NCI-H1436 (cell line): ENCODE data around the gene NIP7.

Experiments
- DNase-seq: peaks from one replicate; lab custom pipeline; 2025; lab: John Stamatoyannopoulos, UW

Gene NIP7

GRCh38 chr16:69318911-69319289 lies 20.7 kb upstream of the NIP7 start:
- no peak for DNase-seq

DNA sequence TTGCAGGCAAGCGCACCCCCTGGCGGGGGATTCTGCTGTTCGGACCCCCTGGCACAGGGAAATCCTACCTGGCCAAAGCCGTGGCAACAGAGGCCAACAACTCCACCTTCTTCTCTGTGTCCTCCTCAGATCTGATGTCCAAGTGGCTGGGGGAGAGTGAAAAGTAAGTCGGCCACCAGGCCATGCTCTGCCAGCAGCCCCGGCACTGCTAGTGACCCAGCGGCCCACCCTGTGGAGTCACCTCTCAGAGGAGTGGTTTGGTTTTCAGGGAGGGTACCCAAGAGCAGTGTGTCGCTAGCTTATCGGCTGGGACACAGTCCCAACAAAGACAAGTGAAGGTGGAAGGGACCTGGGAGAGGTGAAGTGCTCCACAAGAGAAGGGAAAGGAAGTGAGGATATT lies 20.2 kb upstream of the NIP7 start:
- no peak for DNase-seq

DNA sequence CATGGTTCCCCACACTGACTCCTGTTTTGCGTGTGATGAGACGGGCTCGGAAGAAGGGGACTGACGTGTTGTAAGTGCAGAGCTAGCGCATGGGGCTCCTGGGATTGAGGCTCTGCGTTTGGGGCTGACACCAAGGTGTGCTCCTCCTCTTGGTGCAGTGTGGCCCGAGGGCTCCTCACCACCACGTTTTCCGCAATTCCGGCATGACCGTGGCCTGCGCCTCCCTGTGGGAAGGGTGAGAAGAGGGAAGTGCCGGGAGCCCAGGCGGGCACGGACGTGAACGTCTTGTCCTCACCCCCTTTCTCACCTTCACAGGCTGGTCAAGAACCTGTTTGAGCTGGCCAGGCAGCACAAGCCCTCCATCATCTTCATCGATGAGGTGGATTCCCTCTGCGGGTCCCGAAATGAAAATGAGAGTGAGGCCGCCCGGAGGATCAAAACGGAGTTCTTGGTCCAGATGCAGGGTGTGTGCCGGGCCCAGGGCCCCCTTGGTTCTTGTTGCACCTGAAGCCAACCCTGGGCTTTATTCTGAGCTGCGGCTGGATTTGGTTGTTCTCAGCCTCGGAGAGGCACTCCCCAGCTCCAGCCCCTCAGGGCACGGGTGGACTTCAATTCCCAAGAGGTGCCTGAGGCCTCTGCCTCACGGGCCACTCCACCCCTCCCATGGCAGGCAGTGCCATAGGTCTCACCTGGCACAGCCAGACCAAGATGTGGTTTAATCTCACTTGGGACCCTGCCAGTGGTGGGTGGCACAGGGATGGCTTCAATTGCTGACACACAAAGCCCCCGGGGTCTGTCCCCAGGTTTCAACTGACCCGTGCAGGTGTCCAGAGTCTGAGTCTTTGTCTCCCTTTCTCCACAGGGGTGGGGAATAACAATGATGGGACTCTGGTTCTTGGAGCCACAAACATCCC lies 19.5 kb upstream of the NIP7 start:
- no peak for DNase-seq

GRCh38 chr16:69320740-69321073 lies 18.9 kb upstream of the NIP7 start:
- no peak for DNase-seq

DNA sequence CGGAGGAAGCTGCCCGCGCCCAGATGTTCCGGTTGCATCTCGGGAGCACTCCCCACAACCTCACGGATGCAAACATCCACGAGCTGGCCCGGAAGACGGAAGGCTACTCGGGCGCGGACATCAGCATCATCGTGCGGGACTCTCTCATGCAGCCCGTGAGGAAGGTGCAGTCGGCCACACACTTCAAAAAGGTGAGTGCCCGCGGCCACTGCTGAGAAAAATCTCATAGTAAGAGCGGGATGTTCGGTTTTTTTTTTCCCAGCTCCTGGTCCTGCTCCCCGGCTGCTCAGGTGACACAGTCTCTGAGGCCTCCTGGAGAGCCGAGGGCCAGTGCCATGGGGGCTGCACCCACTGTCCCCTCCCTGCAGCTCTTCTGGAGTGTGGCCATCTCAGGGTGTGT lies 18.5 kb upstream of the NIP7 start:
- DNase-seq, result no peak

DNA sequence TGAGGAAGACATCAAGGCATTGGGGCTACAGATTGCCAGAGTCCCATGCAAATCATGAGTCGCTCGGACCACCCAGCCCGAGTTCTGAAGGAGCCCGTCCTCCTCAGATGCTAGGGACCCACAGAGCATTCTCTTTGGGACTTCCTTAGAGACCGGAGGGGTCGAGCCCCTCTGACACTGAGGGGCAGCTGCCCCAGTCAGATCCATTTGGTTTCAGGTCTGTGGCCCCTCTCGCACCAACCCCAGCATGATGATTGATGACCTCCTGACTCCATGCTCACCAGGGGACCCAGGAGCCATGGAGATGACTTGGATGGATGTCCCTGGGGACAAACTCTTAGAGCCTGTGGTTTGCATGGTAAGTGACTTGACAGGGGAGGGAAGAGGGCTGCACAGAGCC lies 17.2 kb upstream of the NIP7 start:
- no peak for DNase-seq

DNA sequence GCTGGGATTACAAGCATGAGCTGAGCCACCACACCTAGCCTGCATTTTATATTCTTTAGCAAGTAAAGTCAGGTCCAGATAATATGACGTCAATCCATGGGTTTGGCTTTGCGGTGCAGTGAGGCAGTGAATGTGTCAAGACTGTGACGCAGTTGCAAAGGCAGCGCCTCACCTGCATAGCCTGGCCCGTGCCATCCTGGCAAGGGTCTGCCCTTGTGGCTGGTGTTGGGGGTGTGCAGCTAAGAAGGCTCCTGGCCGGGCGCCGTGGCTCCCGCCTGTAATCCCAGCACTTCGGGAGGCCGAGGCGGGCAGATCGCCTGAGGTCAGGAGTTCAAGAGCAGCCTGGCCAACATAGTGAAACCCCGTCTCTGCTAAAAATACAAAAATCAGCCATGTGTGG lies 16.2 kb upstream of the NIP7 start:
- no peak for DNase-seq

GRCh38 chr16:69324013-69324531 lies 15.5 kb upstream of the NIP7 start:
- no peak for DNase-seq

GRCh38 chr16:69324585-69325253 lies 14.9 kb upstream of the NIP7 start:
- no peak for DNase-seq

DNA sequence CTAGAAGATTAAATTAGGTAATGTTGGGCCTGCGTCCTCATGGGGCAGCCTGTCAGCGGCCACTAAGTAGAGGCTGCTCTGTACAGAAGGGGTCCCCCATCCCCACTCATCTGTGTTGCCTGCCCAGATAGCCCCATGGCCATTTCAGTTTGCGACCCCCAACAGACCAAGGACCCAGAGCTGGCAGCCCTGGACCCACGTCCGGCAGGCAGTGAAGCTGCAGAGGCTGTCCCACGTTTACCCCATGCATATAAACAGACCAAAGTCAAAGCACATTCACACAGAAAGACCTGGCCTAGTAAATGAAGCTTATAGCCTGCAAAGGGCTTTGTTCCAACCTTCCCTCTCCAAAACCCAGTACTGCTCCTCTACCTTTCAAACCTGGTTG lies 13.8 kb upstream of the NIP7 start:
- DNase-seq, result no peak

GRCh38 chr16:69326172-69326873 lies 13.2 kb upstream of the NIP7 start:
- no peak for DNase-seq

DNA sequence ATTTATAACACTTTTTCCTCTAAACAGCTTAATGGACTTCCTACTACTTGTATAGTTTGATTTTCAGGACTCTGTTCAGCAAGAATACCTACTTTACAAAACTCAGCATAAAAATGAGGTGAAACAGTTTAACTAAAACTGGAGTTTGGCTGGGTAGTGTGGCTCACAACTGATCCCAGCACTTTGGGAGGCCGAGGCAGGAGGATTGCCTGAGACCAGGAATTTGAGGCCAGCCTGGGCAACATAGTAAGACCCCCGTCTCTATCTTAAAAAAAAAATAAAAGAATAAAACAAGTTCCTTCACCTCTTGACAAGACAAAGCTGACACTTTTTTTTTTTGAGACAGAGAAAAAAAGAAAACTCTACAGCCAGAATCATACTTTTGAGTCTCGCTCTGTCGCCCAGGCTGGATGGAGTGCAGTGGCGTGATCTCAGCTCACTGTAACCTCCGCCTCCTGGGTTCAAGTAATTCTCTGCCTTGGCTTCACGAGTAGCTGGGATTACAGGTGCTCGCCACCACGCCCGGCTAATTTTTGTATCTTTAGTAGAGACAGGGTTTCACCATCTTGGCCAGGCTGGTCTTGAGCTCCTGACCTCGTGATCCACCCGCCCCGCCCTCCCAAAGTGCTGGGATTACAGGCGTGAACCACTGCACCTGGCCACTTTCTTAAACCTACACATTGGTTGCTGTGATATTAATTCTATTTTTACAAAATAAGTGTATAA lies 11.8 kb upstream of the NIP7 start:
- no peak for DNase-seq

- no peak for DNase-seq
Measured at GRCh38 chr16:69328854-69329316, 10.7 kb upstream of the NIP7 start.

GRCh38 chr16:69329369-69330285 lies 9.9 kb upstream of the NIP7 start:
- DNase-seq, result no peak

DNA sequence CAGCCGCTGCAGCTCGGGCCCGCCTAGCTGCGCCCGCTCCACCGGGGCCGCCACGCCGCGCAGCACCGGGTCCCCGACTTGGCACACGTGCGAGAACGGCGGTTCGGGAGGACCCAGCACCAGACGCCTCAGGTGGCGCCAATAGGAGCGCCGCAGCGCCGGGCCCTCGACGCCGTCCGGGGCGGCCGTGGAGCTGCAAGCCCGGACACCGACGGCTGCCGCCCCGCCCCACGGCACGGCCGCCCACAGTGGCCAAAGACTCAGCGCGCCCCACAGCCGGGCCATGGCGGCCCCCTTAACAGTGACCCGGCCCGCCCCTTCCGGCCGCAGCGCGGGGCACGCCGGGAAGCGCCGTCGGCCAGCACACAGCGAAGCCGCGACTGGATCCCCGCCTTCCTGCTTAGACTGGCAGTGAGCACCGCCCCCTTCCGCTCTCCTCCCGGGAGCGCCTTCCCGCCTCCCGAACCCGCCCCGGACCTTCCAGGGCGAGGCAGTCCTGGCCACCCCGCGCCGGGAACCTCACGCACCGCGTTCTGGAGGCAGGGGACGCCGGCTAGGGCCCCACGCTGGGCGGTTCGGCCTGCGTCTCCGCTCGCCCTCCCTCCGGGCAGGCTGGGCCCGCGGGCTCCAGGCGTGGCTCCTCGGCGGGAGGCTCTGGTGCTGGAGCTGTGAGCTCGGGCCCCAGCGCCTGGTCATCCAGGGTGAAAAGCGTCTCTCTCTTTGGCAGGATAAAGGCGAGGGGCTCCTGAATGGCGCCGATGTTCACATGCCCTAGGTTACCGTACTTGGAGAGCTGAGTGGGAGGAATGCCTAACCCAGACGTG lies 9.1 kb upstream of the NIP7 start, which contains the start of gene PDF:
Gene PDF, minus strand, starts transcription at position 303 of the 824 bp plus-strand sequence. Its CDS starts 18 bp downstream, at position 285.
- DNase-seq, result peak; percentile 91

- no peak for DNase-seq
Measured at GRCh38 chr16:69334696-69335095, 4.9 kb upstream of the NIP7 start.

GRCh38 chr16:69338557-69339288 lies 849 bp upstream of the NIP7 start:
- no peak for DNase-seq

DNA sequence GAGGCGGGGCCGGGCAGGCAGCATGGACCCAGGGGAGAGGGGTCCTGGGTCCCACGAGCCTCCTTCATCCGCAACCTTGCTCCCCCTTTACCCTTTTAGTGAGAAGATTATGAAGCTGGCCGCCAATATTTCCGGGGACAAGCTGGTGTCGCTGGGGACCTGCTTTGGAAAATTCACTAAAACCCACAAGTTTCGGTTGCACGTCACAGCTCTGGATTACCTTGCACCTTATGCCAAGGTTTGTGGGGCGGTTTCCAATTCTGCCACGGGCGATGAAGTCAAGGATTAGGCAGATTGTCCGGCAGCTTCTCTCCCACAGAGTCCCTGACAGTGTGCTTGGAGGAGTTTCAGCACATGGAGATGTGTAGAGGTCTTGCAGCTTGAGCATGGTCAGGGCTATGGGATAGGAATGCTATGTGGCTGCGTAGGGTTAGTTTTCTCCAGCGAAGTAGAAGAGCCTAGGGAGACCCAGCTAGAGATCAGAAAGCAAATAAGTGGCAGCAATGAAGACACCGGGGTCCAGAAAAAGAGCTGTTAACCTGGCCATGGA lies 598 bp downstream of the NIP7 start:
- DNase-seq, result no peak

DNA sequence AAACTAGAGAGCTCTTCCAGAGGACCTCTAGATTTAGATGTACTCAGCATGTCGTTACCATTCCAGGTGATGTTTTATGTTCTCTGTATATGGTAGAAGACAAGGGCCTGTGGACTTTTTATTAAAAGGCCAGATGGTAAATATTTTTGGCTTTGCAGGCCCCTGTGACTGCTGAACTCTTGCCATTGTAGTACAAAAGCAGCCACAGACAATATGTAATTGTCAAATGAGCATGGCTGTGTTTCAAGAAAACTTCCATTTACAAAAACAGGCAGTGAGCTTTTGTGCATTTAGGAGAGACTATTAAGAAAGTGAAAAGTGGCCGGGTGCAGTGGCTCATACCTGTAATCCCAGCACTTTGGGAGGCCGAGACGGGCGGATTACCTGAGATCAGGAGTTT lies 4.6 kb downstream of the NIP7 start:
- no peak for DNase-seq
